ENCODE results near the gene C19orf38.
"Not testable (repeated sequence)": the region's sequence is repeated elsewhere in the genome, so short reads cannot be mapped to it uniquely, and the experiment has no call there.

The C19orf38 gene

GRCh38 chr19:10842788-10843187, 5.4 kb upstream of the C19orf38 start:
- H3K27ac ChIP-seq: no peak overlapping the region
- no peak for TF ChIP-seq CTCF (conservative IDR thresholded peaks at IDR 0.05)

- no peak for TF ChIP-seq CTCF (conservative IDR thresholded peaks at IDR 0.05)
- H3K27ac ChIP-seq: no peak overlapping the region
These were observed 1.6 kb upstream of the C19orf38 start for GRCh38 chr19:10846500-10847202.

- no peak for TF ChIP-seq CTCF (conservative IDR thresholded peaks at IDR 0.05)
These were observed 2.4 kb downstream of the C19orf38 start for GRCh38 chr19:10850631-10851030.

DNA sequence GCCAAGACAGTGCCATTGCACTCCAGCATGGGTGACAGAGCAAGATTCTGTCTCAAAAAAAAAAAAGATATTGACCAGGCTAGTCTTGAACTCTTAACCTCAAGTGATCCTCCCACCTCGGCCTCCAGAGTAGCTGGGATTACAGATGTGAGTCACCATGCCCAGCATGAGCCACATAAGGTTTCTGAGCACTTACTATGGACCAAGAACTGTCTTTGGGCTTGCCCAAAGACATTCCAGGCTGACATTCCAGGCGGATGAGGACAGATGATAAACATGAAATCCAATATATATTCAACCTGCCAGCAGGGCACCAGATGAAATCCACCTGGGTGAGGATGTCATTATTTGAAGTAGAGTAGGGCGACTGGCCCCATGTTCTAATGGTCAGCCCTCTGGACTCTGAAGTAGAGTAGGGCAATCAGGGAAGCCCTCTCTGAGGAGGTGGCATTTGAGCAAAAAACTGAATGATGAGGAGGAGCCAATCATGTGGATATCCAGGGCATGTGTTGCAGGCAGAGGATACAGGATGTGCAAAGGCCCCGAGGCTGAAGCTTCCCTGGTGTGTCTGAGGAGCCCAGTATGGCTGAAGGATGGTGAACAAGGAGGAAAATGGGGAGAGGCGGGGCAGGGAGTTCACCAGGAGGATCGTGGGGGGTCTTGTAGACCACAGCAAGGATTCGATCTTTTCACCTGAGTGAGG, 4.0 kb downstream of the C19orf38 start:
- no peak overlapping the region for H3K27ac ChIP-seq
- no peak for TF ChIP-seq CTCF (conservative IDR thresholded peaks at IDR 0.05)

More at GRCh38 chr19:10850631-10851030, 2.4 kb downstream of the C19orf38 start:
- no peak overlapping the region for H3K27ac ChIP-seq

DNA sequence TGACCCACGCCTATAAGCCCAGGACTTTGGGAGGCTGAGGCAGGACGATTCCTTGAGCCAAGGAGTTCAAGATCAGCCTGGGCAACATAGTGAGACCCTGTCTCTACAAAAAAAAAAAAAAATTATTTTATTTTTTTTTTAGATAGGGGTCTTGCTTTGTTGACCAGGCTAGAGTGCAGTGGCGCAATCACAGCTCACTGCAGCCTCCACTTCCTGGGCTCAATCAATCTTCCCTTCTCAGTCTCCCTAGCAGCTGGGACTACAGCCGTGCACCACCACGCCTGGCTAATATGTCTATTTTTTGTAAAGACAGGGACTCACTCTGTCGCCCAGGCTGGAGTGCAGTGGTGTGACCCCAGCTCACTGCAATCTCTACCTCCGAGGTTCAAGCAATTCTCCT, 4.7 kb downstream of the C19orf38 start:
- H3K27ac ChIP-seq: no peak overlapping the region
- no peak for TF ChIP-seq CTCF (conservative IDR thresholded peaks at IDR 0.05)

DNA sequence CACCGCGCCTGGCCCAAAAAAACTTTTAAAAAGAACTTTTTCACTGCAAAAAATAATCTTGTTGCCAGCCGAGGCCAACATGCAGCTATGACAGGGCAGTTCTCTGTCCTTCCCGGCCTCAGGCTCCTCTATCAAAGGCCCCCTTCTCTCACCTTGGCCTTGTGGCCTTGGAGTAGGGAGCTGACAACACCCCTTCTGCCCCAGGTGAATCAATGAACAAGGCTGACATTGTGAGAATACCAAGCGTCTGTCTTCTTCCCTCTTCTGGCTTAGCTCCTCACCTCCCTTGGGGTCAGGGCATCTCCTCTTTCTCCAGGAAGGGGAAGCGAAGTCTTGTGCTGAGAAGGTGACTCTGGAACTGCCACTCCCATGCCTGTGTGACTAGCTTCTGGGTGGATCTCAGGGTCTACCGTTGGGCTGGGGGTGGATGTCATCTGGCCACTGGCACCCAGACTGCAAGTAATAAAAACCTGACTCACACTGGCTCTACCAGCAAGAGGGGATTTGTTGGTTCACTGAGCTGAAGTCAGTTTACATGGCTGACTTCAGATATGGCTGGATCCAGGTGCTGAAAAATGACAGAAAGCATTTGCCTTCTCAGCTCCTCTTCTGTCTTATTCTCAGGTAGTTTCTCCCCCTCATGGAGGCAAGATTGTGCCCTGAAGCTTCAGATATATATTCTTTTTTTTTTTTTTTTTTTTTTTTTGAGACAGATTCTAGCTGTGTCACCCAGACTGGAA, 6.3 kb downstream of the C19orf38 start:
- H3K27ac ChIP-seq: no peak overlapping the region
- TF ChIP-seq CTCF (conservative IDR thresholded peaks at IDR 0.05): no peak

GRCh38 chr19:10855879-10856522, 7.8 kb downstream of the C19orf38 start:
- H3K27ac ChIP-seq: no peak overlapping the region
- TF ChIP-seq CTCF (conservative IDR thresholded peaks at IDR 0.05): no peak; the same call in 1 of the 2 replicates

DNA sequence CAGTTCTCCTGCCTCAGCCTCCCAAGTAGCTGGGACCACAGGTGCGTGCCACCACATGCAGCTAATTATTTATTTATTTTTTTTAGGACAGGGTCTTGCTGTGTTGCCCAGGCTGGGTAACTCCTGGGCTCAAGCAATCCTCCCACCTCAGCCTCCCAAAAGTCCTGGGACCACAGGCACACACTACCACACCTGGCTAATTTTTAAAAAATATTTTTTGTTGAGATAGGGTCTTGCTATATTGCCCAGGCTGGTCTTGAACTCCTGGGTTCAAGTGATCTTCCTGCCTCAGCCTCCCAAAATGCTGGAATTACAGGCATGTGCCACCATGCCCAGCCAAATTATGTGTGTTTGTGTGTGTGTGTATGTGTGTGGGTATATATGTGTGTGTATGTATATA, 8.7 kb downstream of the C19orf38 start:
- not testable (repeated sequence) for H3K27ac ChIP-seq
